Urothelium cell line (cell line): ENCODE measurements around the gene FAM174C.

Experiments used
- DNase-seq: peaks from one replicate; pipeline ENCODE4 v3.0.0; 2011; ENCODE audit warnings: low spot score, mixed read lengths
- FAIRE-seq: peaks from 2 replicates; lab custom pipeline; 2011; peaks lifted over from hg19 to GRCh38; lab: Jason Lieb, UNC

FAM174C gene

DNA sequence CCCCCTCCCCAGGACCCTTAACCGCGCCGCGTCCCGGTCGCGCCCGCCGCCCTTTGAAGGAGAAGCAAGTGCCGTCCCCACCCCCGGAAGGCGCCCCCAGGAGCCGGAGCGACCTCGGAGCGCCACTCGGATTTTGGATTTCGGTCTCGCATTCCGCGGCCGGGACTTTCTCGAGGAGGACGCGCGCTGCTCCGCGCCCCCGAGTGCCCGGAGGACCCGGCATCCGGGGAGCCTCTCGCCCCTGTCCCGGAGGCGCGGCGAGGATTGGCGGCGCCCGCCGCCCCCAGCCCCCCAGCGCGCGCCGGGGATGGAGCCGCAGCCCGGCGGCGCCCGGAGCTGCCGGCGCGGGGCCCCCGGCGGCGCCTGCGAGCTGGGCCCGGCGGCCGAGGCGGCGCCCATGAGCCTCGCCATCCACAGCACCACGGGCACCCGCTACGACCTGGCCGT, 25.3 kb upstream of the FAM174C start:
- DNase-seq (no peak), FAIRE-seq (no peak)

DNA sequence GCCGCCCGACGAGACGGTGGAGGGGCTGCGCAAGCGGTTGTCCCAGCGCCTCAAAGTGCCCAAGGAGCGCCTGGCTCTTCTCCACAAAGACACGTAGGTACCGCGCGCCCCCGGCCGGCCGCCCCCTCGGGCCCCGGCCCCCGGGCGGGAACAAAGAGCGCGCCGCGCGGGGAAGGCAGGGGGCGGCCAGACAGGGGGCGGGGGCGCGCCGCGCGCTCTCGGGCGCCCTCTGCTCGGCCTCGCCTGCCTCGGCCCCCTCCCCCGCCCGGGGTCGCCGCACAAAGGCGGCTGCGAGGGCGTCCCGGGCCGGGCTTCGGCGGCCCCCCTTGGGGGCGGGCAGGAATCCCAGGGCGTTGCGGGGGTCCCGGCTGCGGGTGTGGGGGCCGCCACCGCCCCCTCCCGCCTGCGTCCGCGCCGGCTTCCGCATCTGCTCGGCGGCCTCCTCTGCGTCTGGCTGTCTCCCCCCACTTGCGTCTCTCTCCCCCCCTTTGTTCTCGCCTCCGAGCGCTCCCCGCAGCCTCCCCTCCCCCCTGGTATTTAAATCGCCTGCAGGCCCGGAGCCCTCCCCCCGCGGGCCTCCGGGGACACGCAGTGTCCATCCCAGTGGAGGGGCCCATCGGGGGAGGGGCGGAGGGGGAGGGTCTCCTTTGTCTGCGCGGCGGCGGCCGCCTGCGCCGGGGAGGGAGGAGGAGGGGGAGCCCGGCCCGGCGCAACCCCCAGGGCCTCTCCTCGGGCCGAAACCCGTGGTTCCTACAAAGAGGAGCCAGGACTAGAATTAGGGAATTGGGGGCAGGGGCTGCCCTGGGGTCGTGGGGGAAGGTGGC, 24.7 kb upstream of the FAM174C start:
- FAIRE-seq (no peak), DNase-seq (no peak)

DNA sequence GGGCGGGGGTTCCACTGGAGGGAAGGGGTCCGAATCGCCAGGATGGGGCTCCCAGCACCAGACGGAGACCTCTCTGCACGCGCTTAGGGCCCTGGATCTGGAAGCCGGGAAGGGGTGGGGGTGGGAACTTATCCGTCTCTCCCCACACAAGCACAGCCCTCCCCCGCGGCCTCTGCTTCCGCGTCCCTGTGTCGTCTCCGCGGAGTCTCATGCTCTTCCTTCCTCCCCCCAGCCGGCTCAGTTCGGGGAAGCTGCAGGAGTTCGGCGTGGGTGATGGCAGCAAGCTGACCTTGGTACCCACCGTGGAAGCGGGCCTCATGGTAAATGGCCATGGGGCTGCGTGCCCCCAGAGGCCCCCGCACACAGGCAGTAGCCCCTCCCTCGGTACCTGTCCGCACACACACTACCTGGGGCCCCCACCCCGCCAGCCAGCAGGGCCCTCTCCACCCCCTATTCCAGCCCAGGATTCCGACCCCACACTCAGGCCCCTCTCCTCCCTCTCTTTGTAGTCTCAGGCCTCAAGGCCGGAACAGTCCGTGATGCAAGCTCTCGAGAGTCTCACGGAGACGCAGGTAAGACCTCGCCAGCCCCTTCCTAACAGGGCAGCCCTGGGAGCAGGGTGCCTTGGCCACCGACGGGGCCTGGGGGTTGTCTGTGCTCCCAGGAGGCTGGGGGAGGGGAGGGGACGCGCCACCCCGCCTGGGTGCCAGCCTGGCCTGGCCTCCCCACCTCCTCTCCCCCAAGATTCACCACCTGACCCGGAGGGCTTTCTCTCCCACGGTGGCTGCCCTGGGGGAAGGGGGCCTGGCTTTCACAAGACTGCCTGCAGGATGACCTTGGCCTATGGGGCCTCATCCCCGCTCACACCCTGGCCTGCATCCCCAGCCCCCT, 23.8 kb upstream of the FAM174C start:
- DNase-seq (no peak), FAIRE-seq (no peak)

DNA sequence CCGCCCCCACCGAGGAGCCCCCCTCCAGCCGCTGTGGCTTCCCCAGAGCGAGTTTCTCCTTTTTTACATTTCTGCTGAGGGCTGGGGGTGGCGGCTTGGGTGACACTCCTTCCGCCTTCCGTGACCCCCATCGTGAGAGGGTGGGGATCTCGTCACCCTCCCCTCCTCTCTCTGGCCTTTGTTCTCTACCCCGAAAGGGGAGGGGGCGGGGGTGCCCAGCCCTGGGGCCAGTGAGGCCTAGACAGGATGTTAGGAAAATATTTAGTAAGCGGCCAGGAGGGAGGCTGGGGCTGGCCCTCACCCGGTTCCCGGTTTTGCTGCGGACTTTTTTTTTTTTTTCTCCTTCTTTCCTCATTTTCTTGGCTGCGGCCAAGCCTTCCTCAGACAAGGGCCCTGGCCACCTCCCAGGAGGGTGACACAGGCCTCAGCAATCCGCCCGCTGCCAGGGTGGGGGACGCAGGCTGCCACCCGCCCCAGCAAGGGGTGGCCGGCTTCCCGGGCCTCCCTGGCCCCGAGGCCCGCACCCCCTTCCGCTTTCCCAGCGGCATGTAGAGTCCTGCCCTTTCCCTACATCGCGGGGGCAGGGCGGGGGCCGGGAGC, 23.0 kb upstream of the FAM174C start:
- DNase-seq (peak; percentile 49), FAIRE-seq (no peak)

DNA sequence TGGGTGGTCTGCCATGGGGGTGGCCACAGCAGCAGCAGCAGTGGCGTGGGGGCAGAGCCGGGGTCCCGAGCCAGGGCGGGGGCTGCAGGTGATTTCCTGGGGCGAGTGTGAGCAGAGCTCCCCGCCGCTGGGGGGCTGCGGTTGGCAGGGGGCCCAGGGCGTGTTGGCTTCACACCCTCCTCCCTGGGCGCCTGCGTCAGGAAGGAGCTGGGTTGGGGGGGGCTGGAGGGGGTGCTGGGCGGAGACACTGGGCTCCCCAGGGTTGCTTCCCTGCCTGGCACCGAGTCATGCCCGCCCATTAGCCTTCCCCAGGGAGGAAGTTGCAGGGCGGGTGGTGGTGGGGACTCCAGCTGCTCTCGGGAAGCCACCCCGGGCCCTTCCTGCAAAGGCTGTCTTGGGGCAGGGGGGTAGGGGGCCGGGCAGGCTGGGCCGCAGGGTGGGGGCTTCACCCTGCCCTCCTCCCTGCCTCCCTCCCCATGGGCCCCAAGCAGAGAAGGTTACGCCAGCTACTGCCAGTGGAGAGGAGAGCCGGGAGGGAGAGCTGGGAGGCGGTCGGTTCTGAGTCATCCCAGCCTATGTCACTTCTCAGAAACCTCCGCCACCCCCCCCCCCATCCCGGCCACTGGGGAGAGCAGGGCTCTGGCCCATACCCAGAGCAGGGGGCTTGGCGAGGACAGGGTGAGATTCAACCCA, 22.4 kb upstream of the FAM174C start:
- DNase-seq (peak; percentile 69), FAIRE-seq (peak; percentile 32)

DNA sequence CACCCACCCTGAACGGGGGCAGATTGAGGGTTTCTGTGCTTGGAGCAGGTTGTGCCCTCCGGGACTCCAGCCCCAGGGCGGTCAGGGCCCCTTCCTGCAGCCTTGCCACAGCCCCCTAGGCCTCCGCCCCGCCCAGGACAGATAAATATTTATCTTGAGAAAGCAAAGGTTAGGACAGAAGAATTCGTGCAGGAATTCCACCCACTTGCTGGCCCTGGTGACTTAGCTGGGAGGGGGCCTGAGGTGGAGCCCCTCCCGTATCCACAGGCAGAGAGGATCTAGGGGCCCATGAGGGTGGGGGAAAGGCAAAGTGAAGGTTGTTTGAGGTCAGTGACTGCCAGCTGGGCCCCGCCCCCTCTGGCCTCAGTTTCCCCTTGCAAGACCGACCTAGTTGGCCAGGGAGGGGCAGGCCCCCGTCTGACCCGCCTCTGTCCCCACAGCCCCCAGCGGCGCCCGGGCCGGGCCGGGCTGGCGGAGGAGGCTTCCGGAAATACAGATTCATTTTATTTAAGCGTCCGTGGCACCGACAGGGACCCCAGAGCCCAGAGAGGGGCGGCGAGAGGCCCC, 21.7 kb upstream of the FAM174C start:
- no peak for DNase-seq
- FAIRE-seq: no peak

DNA sequence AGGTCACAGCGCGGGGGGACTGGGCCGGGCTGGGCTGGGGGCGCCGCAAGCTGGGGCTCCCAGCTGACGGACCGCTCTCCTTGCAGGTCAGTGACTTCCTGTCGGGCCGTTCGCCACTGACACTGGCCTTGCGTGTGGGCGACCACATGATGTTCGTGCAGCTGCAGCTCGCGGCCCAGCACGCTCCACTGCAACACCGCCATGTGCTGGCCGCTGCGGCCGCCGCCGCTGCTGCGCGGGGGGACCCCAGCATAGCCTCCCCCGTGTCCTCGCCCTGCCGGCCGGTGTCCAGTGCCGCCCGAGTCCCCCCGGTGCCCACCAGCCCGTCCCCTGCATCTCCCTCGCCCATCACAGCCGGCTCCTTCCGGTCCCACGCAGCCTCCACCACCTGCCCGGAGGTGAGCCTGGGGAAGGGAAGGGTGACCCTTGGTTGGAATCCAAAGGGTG, 21.2 kb upstream of the FAM174C start:
- DNase-seq: no peak
- no peak for FAIRE-seq

DNA sequence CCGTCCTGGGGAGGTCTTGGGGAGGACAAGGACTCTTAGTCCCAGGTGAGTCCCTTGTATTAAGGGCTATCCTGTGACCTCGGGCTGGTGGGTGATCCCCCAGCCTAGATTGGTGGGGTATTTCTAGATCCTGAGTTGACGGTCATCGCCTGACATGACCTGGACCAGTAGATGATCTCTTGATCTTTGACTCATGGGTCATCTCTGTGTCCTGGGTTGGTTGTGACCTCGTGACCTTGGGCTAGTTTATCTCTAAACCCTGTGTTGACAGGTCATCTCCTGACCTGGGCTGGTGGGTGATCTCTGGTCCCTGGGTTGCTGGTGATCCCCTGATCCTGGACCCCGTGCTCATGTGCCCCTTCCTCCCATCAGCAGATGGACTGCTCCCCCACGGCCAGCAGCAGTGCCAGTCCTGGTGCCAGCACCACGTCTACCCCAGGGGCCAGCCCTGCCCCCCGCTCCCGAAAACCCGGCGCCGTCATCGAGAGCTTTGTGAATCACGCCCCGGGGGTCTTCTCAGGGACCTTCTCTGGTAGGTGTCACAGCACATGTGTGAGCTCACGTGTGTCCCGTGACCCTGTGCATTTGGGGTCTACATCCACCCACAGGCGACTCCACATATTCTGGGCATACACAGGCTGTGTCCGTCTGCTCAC, 20.7 kb upstream of the FAM174C start:
- FAIRE-seq (no peak), DNase-seq (no peak)

DNA sequence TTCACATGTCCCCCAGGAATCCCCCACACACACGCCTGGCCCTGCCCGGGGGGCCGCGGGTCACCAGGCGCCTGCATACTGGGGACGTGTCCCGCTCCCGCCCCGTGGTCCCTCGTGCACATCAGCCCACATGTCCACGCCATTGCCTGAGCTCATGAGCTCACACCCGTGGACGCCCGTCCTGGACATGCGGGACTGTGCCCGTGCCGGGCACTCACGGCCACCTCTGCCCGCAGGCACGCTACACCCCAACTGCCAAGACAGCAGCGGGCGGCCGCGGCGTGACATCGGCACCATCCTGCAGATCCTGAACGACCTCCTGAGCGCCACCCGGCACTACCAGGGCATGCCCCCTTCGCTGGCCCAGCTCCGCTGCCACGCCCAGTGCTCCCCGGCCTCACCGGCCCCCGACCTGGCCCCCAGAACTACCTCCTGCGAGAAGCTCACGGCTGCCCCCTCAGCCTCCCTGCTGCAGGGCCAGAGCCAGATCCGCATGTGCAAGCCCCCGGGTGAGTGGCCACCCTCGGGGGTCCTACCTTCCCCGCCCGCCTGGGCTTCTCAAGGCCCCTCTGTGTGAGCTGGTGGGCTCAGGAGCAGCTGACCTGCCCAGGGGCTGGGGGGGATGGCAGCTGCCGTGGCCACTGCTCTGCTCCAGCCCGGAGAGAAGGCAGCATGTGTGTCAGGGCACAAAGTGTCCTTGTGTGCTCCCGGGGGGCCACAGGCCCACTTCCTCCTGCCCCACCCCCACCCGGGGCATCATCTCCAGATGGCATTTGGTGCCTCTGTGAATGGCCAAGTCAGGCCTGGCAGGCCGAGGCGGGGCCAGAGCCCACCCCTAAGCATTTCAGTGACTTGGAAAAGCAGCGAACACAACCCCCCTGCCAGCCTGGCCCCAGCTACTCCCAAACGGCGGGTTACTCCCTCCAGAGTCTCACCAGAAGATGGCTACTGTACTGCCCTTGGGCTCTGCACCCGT, 19.9 kb upstream of the FAM174C start:
- no peak for DNase-seq
- no peak for FAIRE-seq

DNA sequence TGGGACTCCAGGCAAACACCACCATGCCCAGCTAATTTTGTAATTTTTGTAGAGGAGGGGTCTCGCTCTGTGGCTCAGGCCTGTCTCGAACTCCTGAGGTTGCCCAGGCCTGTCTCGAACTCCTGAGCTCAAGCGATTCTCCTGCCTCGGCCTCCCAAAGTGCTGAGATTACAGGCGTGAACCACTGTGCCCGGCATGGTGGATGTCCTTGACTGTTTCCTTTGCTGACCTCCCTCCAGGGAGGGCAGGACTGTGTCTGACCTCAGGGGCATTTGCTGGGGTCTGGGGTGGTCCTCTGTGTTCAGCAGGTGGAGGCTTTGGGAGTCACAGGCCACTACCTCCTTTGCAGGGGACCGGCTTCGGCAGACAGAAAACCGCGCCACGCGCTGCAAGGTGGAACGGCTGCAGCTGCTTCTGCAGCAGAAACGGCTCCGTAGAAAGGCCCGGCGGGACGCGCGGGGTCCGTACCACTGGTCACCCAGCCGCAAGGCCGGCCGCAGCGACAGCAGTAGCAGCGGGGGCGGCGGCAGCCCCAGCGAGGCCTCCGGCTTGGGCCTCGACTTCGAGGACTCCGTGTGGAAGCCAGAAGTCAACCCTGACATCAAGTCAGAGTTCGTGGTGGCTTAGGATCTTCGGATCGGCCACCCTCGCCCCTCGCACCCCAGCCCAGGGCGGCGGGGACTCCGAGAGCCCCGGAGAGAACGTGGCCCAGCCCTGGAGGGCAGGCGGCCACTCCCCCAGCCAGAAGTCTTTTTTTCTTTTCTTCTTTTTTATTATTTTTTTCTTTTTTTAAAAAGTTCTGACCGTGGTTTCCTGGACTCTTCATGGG, 18.5 kb upstream of the FAM174C start:
- FAIRE-seq (no peak), DNase-seq (no peak)

DNA sequence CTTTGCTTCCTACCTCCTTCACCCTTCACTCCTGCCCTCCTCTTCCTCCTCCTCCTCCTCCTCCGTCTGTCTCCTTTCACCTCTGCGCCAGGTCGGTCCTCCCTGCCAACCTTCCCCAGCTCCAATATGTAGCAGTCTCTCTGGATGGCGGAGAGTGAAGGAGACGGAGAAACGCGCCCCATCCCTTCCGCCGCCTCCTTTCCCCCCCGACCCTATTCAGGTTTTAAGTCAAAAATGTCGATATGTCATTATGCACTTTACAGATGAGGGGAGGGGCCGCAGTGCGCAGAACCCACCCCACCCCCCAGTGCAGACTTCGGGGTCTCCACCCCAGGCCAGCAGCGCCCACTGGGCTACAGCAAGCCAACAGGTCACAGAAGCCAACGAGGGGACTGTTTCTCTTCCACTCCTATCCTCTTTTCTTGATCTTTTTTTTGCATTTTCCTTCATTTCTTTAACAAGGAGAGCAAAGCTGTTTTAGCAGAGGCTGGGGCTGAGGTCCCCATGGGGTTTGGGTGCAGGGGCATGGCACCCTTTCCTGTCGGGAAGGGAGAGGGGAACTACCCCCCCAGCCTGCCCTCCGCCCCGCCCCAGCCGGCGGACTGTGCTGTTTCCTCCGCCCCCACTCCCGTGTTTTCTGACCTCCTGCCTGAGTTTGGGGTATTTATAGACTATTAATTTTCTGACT, 17.7 kb upstream of the FAM174C start:
- DNase-seq (no peak), FAIRE-seq (no peak)

DNA sequence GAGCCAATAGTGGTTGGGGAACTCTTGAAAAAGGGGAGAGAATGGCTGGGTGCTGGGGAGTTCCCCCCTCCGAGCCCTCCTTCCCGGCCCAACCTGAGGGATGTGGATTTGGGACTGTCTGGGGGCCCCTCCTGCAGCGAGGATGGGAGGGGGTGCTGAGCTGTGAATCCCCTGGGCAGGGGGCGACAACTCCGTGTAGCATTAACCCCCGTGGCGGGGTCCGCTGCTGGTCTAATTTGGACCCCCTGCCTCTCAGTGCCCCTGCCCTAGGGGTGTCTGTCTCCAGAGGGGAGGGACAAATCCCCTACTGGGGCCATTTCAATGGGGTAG, 17.2 kb upstream of the FAM174C start:
- FAIRE-seq (no peak), DNase-seq (no peak)

DNA sequence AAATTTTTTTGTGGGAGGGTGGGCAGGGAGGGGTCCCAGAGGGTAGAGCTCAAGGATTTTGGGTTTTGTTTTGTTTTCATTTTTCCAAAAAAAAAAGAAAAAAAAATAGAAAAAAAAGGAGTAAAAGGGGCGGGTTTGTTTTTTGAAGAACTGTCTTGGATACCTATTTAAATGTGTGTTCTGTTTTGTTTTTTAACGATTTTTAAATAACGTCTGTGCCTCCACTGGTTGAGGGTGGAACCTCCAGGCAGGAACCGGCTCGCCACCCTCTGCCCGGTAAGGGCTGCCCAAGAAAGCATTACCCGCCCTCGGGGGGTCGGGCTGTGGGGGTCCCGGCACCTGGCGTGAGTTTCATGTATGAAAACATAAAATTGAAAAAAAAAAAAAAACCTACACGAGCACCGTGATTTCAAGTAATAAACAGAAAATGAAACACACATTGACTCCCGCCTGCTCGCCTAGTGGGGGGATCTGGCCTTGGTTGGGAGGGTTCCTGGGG, 16.6 kb upstream of the FAM174C start:
- no peak for DNase-seq
- FAIRE-seq: no peak

DNA sequence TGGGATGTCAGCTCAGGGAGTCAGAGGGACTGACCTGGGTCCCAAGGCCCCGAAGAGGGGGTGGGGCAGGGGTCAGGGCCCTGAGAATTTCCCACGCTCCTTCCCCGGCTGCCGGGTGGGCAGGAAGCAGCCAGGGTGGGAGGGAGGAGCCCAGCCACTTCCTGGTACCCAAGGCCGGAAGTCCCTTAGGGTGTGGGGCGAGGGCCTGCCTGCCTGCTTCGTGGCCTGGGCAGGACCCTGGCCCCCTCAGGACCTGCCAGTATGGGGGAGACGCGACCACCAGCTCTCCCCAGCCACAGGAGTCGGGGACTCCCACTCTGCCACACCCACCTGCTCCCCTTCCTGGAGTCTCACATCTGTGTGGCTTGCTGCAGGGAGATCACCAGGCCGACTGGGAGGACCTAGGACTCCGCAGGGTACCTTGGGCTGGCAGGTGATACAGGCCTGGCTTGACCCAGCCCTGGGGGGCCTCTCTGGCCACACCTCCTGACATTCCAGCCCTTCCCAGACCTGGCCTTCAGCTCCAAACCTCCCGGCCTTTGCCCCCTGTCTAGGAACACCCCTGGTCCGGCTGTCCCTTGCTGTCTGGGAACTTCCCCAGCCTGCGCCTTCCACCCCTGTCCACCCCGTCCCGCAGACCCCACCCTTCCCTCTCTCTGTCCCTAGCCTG, 16.0 kb upstream of the FAM174C start:
- DNase-seq: no peak
- FAIRE-seq: no peak

DNA sequence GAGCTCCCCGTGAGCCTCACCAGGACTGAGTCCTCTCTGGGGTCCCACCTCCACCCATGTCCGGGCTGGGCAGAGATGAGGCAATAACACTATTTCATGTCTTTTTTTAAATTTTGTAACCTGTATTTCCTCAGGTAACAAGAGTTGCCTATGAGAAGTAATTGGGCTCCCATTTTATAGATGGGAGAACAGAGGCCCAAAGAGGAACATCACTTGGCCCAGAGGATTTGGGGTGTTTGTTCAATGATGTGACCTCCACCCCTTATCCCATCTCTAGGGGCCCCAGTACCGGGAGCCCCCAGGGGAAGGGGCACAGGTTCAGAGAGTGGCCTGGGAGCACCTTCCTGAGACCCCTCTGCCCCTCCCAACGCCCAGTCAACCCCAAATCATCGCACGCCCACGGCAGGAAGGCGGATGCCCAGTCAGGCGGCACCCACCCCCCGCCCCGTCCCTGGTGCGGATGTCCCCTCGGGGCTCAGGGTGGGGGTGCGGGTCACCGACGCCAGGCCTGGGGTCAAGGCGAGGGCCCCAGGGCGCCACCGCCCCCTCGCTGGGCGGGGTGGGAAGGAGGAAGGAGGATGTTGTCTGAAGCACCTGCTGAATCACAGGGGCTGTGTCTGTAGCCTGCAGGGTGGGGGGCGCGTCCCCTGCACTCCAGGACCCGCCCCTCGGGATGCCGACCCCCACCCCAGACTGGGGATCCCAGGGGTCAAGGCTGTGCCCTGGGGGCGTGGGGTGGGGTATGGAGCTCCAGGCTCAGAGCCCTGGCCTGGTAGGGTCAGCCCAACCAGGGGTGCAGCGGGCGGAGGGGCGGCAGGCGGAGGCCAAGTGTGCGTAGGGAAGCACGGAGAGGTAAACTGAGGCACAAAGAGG, 15.2 kb upstream of the FAM174C start:
- no peak for FAIRE-seq
- DNase-seq: no peak
